Epithelial cell of proximal tubule (primary cell): ENCODE results near the gene JPT2. TPM values are rescaled to one million over a fixed set of nuclear protein-coding genes. Genes with fewer than 3 reads are reported as not detected.
A peak's percentile ranks its signal among the peaks of the same experiment; 100 is the strongest.
"Not testable (repeated sequence)": the region's sequence is repeated elsewhere in the genome, so short reads cannot be mapped to it uniquely, and the experiment has no call there.

Experiments
- DNase-seq: peaks from one replicate; pipeline ENCODE4 v3.0.0-alpha.2; 2011; ENCODE audit warnings: low read depth
- H3K4me3 ChIP-seq: 2 replicates; pipeline ENCODE4 v1.5.1; 2011; ENCODE audit warnings: low read depth, mild to moderate bottlenecking, low read length
- CTCF ChIP-seq: conservative IDR thresholded peaks from 2 replicates; pipeline ENCODE4 v1.5.1; 2012; ENCODE audit warnings: low read depth, mild to moderate bottlenecking, low read length
- total RNA-seq: library from RNA; depleted of rRNA; stranded (reverse); fragments of >200 nt; gene quantifications from 2 replicates; pipeline ENCODE4 v1.2.3, GENCODE V29; 2015

JPT2 gene
- total RNA-seq, 1 donor from 2014 or later, result 119 TPM

GRCh38 chr16:1691956-1692355 is 13.9 kb downstream of the JPT2 start:
- peak; percentile 1 for TF ChIP-seq CTCF
- DNase-seq, result no peak
- H3K4me3 ChIP-seq, result no peak overlapping the region

- no peak overlapping the region for H3K4me3 ChIP-seq
- no peak for DNase-seq
- TF ChIP-seq CTCF, result no peak
Measured at GRCh38 chr16:1696863-1697262, 18.8 kb downstream of the JPT2 start.

- no peak overlapping the region for H3K4me3 ChIP-seq
- TF ChIP-seq CTCF, result no peak
- no peak for DNase-seq
Measured at GRCh38 chr16:1698680-1699079, 20.6 kb downstream of the JPT2 start.

- TF ChIP-seq CTCF, result no peak
Measured at GRCh38 chr16:1700246-1700645, 22.2 kb downstream of the JPT2 start.

GRCh38 chr16:1701216-1701878 is 23.3 kb downstream of the JPT2 start:
- DNase-seq, result no peak
- no peak overlapping the region for H3K4me3 ChIP-seq

More at GRCh38 chr16:1700246-1700645, 22.2 kb downstream of the JPT2 start:
- H3K4me3 ChIP-seq, result no peak overlapping the region
- DNase-seq, result no peak

GRCh38 chr16:1705324-1705687 is 27.2 kb downstream of the JPT2 start:
- DNase-seq, result not testable (repeated sequence)
- peak overlapping the region; percentile 96 for H3K4me3 ChIP-seq

More at GRCh38 chr16:1701216-1701878, 23.3 kb downstream of the JPT2 start:
- no peak for TF ChIP-seq CTCF

- H3K4me3 ChIP-seq, result peak within 1 kb of the TSS; percentile 96
- no peak for DNase-seq
- TF ChIP-seq CTCF, result peak; percentile 77
Measured at GRCh38 chr16:1705688-1706385, 27.8 kb downstream of the JPT2 start, which contains the start of gene MAPK8IP3. Gene MAPK8IP3, plus strand, starts transcription at chr16:1706195. Its CDS starts 145 bp downstream, at chr16:1706340.
